HK-2 (cell line): Measurements from ENCODE around the gene NDUFB5.
A peak's percentile ranks its signal among the peaks of the same experiment; 100 is the strongest.
"Not testable (repeated sequence)": the region's sequence is repeated elsewhere in the genome, so short reads cannot be mapped to it uniquely, and the experiment has no call there.

Source experiments
- DNase-seq: peaks from one replicate; pipeline ENCODE4 v3.0.0-alpha.2; 2018; ENCODE audit not compliant: unreplicated experiment

The NDUFB5 gene

GRCh38 chr3:179630753-179631451, 26.3 kb downstream of the NDUFB5 start:
- no peak for DNase-seq

- no peak for DNase-seq
Measured at GRCh38 chr3:179640469-179640868, 35.9 kb downstream of the NDUFB5 start.

- no peak for DNase-seq
Measured at GRCh38 chr3:179642871-179643270, 38.3 kb downstream of the NDUFB5 start.

- not testable (repeated sequence) for DNase-seq
Measured at GRCh38 chr3:179643837-179644236, 39.2 kb downstream of the NDUFB5 start.

GRCh38 chr3:179646177-179646576, 41.6 kb downstream of the NDUFB5 start:
- no peak for DNase-seq

GRCh38 chr3:179651687-179652446, 47.3 kb downstream of the NDUFB5 start:
- DNase-seq: no peak

GRCh38 chr3:179652447-179653095, 48.0 kb downstream of the NDUFB5 start, which contains the start of gene USP13:
USP13 (plus strand) TSS chr3:179653040; CDS start chr3:179653226, 186 bp downstream.
- peak; percentile 76 for DNase-seq

- DNase-seq: peak; percentile 77
Measured at GRCh38 chr3:179653096-179653797, 48.7 kb downstream of the NDUFB5 start.

- DNase-seq: no peak
Measured at GRCh38 chr3:179655236-179655635, 50.6 kb downstream of the NDUFB5 start.

- DNase-seq: no peak
Measured at GRCh38 chr3:179658606-179659005, 54.0 kb downstream of the NDUFB5 start.

GRCh38 chr3:179660872-179661271, 56.3 kb downstream of the NDUFB5 start:
- no peak for DNase-seq

GRCh38 chr3:179661777-179662176, 57.2 kb downstream of the NDUFB5 start:
- no peak for DNase-seq

- DNase-seq: no peak
Measured at GRCh38 chr3:179663093-179663492, 58.5 kb downstream of the NDUFB5 start.

GRCh38 chr3:179666030-179666429, 61.4 kb downstream of the NDUFB5 start:
- no peak for DNase-seq

- no peak for DNase-seq
Measured at GRCh38 chr3:179666436-179667035, 61.9 kb downstream of the NDUFB5 start.

- no peak for DNase-seq
Measured at GRCh38 chr3:179668429-179668828, 63.8 kb downstream of the NDUFB5 start.

- DNase-seq: no peak
Measured at GRCh38 chr3:179670311-179670710, 65.7 kb downstream of the NDUFB5 start.

GRCh38 chr3:179671309-179671708, 66.7 kb downstream of the NDUFB5 start:
- DNase-seq: no peak

GRCh38 chr3:179671747-179672242, 67.2 kb downstream of the NDUFB5 start:
- no peak for DNase-seq

- DNase-seq: no peak
Measured at GRCh38 chr3:179672918-179673317, 68.3 kb downstream of the NDUFB5 start.

GRCh38 chr3:179673523-179673922, 68.9 kb downstream of the NDUFB5 start:
- no peak for DNase-seq
